Measurements from ENCODE around the gene CRAT. TPM values are rescaled to one million over a fixed set of nuclear protein-coding genes. Genes with fewer than 3 reads are reported as not detected.
A peak's percentile ranks its signal among the peaks of the same experiment; 100 is the strongest.

Gene CRAT
- total RNA-seq, 1 donor from 2014 or later: 26.4 TPM

DNA sequence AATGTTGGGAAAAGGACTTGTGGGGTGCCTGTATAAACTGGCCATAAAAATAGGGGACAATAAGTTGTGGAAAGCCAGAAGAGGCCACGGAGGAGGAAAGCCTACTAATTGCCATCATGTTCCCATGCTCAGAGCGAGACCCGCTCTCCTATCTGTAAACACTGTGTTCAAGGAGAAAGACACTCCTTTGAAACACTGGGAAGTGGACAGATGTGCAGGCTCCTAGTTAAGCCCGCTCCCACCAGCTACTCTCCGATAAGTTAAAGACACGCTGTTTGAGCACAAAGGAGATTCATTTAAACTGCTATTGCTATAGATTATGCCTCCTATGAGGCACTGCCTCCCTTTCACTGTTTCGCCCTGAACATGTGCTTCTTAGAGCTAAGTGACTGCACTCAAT lies 9.3 kb downstream of the CRAT start:
- Mint-ChIP-seq H3K27ac (no peak overlapping the region), H3K36me3 (peaks cover 5% of the 10 kb centered on the region), H3K4me1 (peaks cover 4% of the 10 kb centered on the region), H3K27me3 (ENCODE audit: low read depth) (no peaks in the 10 kb centered on the region), H3K4me3 (no peak overlapping the region), H3K9me3 (no peaks in the 10 kb centered on the region)
- TF ChIP-seq, protein P1, sequence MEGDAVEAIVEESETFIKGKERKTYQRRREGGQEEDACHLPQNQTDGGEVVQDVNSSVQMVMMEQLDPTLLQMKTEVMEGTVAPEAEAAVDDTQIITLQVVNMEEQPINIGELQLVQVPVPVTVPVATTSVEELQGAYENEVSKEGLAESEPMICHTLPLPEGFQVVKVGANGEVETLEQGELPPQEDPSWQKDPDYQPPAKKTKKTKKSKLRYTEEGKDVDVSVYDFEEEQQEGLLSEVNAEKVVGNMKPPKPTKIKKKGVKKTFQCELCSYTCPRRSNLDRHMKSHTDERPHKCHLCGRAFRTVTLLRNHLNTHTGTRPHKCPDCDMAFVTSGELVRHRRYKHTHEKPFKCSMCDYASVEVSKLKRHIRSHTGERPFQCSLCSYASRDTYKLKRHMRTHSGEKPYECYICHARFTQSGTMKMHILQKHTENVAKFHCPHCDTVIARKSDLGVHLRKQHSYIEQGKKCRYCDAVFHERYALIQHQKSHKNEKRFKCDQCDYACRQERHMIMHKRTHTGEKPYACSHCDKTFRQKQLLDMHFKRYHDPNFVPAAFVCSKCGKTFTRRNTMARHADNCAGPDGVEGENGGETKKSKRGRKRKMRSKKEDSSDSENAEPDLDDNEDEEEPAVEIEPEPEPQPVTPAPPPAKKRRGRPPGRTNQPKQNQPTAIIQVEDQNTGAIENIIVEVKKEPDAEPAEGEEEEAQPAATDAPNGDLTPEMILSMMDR (IDR thresholded peaks at IDR 0.05; ENCODE audit: unreplicated experiment): no peak
- DNase-seq (ENCODE audit: low spot score in 2 of 2, unreplicated experiment in 2 of 2): no peak

DNA sequence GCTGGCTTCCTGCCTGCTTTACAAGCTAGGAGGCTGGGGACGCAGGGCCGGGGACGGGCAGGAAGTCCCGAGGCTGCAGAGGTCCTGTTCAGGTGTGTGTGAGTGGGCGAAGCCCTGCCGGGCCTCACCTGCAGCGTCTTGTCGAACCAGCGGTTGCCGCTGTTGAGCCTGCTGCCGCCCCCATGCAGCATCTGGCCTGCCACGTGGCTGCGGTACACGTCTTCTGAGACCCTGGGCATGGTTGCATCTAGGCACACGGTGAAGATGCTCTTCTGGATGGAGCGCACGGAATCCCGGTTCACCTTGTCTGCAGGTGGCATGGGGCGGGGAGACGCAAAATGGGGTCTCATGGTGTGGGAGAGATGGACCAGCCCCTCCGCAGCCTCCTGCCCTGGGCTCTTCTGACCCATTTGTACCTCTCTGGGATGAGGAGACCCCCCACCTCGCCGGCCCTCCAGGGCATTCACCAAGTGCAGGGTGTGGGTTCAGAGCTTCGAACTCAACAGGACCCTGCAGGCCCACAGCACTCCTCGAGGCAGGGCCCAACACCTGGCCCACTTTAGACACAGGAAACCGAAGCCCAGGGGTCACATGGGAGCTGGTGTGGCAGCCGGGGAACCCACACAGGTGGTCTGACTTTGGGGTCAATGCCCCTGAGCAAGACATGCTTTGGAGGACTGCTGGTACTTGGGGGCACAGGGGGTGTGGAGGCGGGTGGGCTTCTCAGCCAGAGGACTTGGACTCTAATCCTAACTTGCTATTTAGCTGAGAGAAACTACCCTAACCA lies 10.0 kb downstream of the CRAT start:
- Mint-ChIP-seq H3K36me3 (peaks cover 8% of the 10 kb centered on the region), H3K4me1 (peaks cover 4% of the 10 kb centered on the region), H3K4me3 (no peak overlapping the region), H3K27me3 (ENCODE audit: low read depth) (no peaks in the 10 kb centered on the region), H3K9me3 (no peaks in the 10 kb centered on the region), H3K27ac (no peak overlapping the region)
- TF ChIP-seq, protein P1 (IDR thresholded peaks at IDR 0.05; ENCODE audit: unreplicated experiment): no peak
- DNase-seq (ENCODE audit: low spot score in 2 of 2, unreplicated experiment in 2 of 2): no peak

DNA sequence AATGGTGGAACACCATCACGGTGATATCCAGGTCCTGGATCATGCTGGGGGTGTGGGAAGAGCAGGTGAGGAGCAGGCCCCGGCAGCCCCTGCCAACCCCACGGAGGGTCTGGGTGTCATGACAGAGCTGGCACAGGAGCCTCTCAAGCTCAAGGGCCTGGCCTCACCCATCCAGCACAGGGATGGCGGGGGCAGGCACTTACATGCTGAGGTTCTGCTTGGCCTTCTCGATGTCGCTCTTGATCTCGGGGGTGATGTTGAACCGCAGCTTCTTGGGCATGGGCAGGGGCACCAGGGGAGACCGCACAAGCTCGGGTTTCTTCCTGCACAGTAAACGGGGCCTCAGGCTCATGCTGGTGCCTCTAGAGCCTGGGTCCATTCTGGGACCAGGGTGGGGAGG lies 12.3 kb downstream of the CRAT start:
- H3K36me3 Mint-ChIP-seq: peaks cover 9% of the 10 kb centered on the region
- H3K4me3 Mint-ChIP-seq: no peak overlapping the region
- peaks cover 4% of the 10 kb centered on the region for H3K4me1 Mint-ChIP-seq
- DNase-seq (ENCODE audit: low spot score in 2 of 2, unreplicated experiment in 2 of 2): no peak
- TF ChIP-seq, protein P1 (IDR thresholded peaks at IDR 0.05; ENCODE audit: unreplicated experiment): no peak
- no peaks in the 10 kb centered on the region for H3K9me3 Mint-ChIP-seq
- H3K27ac Mint-ChIP-seq: no peak overlapping the region
- no peaks in the 10 kb centered on the region for H3K27me3 Mint-ChIP-seq (ENCODE audit: low read depth)

DNA sequence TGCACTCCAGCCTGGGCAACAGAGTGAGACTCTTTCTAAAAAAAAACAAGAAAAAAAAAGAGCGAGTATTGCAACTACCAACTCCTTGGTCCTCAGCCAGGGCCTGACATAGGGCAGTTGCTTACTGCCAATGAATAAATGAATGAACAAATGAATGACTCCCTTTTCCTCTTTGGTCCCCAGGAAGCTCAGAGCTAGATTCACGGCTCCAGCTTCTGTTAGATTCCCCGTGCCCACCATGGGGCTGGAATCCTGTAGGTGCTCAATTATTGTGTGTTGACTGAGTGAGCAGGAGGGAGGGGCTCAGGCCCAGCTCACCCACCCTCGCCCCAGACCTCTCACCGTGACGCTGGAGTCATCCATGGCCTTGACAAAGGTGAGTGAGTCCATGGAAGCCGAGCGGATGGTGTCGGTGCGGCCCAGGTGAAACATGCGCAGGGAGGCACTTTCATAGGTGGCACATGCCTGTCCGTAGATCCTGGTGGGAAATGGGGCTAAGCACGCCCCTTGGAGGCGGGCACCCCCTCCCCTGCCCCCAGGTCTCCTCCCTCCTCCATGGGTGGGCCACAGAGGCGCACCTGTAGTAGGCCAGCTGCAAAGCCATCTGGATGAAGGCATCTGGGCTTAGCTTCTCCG lies 12.8 kb downstream of the CRAT start:
- TF ChIP-seq, protein P1 (IDR thresholded peaks at IDR 0.05; ENCODE audit: unreplicated experiment): no peak
- no peak for DNase-seq (ENCODE audit: low spot score in 2 of 2, unreplicated experiment in 2 of 2)
- Mint-ChIP-seq H3K4me1 (peaks cover 4% of the 10 kb centered on the region), H3K27ac (peak overlapping the region; percentile 4), H3K4me3 (no peak overlapping the region), H3K27me3 (ENCODE audit: low read depth) (no peaks in the 10 kb centered on the region), H3K9me3 (no peaks in the 10 kb centered on the region), H3K36me3 (peaks cover 9% of the 10 kb centered on the region)

DNA sequence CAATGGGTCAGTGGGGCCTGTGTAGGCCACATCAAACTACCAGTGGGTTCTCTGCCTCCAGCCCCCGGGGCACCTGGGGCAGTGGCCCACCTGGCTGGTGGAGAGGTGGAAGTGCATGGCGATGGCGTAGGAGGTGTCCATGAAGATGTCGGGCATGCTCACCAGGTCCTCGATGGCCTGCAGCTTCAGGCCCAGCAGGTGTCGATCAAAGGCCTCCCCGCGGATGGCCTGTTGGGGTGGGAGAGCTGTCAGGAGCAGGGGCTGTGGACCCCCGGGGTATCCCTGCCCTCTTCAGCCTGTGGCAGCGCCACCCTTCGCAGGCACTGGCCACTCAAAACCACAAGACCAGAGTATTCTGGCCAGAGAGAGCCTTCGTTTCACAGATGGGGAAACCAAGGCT lies 14.7 kb downstream of the CRAT start:
- no peaks in the 10 kb centered on the region for H3K4me1 Mint-ChIP-seq
- no peaks in the 10 kb centered on the region for H3K9me3 Mint-ChIP-seq
- no peak for DNase-seq (ENCODE audit: low spot score in 2 of 2, unreplicated experiment in 2 of 2)
- no peak overlapping the region for H3K4me3 Mint-ChIP-seq
- TF ChIP-seq, protein P1 (IDR thresholded peaks at IDR 0.05; ENCODE audit: unreplicated experiment): no peak
- H3K27ac Mint-ChIP-seq: no peak overlapping the region
- H3K27me3 Mint-ChIP-seq (ENCODE audit: low read depth): no peaks in the 10 kb centered on the region
- peaks cover 9% of the 10 kb centered on the region for H3K36me3 Mint-ChIP-seq

All from mesothelial cell of epicardium (in vitro differentiated cells).